Fibroblast of villous mesenchyme (primary cell): ENCODE results near the gene ZNF83. TPM values are rescaled to one million over a fixed set of nuclear protein-coding genes. Genes with fewer than 3 reads are reported as not detected.

Source experiments
- DNase-seq: peaks from one replicate; pipeline ENCODE4 v3.0.0-alpha.2; 2010; ENCODE audit warnings: low read depth
- H3K4me3 ChIP-seq: 2 replicates; pipeline ENCODE4 v1.5.1; 2011; ENCODE audit warnings: low read depth, mild to moderate bottlenecking, low read length
- total RNA-seq: library from RNA; depleted of rRNA; stranded (reverse); fragments of >200 nt; gene quantifications from 2 replicates; pipeline ENCODE4 v1.2.3, GENCODE V29; 2012
- TF ChIP-seq, protein P1 (sequence below): IDR thresholded peaks from 2 replicates; pipeline ENCODE4 v1.5.1; 2012; ENCODE audit warnings: low read depth, mild to moderate bottlenecking, low read length; ENCODE audit not compliant: insufficient read depth

ZNF83 gene
- total RNA-seq, 1 donor, result 47.1 TPM

DNA sequence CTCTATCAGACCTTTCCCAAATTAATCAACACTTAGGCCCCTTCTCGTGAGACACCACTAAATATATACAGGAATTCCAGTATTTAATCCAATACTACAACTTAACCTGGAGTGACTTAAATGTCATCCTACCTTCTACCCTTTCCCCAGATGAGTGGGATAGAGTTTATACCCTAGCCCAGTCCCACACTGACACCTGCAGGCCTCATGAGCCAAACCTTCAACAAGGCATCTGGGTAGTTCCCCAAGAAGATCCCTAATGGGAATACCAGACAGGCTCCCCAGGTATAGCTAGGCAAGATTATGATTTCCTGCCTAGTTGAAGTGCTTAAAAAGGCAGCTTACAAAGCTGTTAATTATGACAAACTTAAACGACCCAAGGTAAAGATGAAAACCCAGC lies 15.9 kb downstream of the ZNF83 start:
- no peak for DNase-seq
- TF ChIP-seq, protein P1, sequence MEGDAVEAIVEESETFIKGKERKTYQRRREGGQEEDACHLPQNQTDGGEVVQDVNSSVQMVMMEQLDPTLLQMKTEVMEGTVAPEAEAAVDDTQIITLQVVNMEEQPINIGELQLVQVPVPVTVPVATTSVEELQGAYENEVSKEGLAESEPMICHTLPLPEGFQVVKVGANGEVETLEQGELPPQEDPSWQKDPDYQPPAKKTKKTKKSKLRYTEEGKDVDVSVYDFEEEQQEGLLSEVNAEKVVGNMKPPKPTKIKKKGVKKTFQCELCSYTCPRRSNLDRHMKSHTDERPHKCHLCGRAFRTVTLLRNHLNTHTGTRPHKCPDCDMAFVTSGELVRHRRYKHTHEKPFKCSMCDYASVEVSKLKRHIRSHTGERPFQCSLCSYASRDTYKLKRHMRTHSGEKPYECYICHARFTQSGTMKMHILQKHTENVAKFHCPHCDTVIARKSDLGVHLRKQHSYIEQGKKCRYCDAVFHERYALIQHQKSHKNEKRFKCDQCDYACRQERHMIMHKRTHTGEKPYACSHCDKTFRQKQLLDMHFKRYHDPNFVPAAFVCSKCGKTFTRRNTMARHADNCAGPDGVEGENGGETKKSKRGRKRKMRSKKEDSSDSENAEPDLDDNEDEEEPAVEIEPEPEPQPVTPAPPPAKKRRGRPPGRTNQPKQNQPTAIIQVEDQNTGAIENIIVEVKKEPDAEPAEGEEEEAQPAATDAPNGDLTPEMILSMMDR, result no peak
- no peak overlapping the region for H3K4me3 ChIP-seq

- no peak overlapping the region for H3K4me3 ChIP-seq
- TF ChIP-seq, protein P1, result no peak
- DNase-seq, result no peak
Measured at GRCh38 chr19:52621376-52621775, 16.8 kb downstream of the ZNF83 start.

DNA sequence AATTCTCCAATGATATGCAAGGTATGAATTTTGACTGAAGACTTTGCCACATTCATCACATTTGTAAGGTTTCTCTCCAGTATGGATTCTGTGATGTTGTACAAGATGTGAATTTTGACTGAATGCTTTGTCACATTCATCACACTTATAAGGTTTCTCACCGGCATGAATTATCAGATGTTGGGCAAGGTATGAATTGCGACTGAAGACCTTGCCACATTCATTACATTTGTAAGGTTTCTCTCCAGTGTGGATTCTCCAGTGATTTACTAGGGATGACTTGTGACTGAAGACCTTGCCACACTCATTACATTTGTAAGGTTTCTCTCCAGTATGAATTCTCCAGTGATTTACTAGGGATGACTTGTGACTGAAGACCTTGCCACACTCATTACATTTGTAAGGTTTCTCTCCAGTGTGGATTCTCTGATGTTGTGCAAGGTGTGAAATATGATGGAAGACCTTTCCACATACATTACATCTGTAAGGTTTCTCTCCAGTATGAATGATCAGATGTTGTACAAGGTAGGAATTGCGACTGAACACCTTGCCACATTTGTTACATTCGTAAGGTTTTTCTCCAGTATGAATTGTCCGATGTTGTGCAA lies 24.8 kb downstream of the ZNF83 start:
- H3K4me3 ChIP-seq, result no peak overlapping the region
- TF ChIP-seq, protein P1, result no peak
- no peak for DNase-seq

- DNase-seq, result peak; percentile 62
- TF ChIP-seq, protein P1, result no peak
- H3K4me3 ChIP-seq, result no peak overlapping the region
Measured at GRCh38 chr19:52603558-52604207, 34.5 kb downstream of the ZNF83 start.

DNA sequence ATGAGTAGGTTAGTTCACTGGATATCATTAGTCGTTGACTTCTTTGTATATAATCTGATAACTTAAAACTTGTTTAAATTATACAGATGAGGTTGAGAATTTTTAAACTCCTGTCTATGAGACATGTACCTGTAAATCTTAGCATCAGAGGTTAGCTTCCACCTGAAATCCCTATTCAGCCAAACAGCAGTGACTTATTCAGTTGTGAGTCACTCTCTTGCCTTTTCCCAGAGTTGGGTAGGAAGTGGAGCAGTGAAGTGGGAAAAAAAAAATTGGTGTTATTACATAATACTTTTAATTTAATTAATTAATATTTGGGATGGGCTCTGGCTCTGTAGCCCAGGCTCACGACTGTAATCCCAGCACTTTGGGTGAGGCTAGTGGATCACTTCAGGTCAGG lies 35.2 kb downstream of the ZNF83 start:
- H3K4me3 ChIP-seq, result no peak overlapping the region
- DNase-seq, result no peak
- TF ChIP-seq, protein P1, result no peak

GRCh38 chr19:52601974-52602366 lies 36.2 kb downstream of the ZNF83 start:
- peak overlapping the region; percentile 84 for H3K4me3 ChIP-seq
- DNase-seq, result peak; percentile 21
- TF ChIP-seq, protein P1, result peak; percentile 33
